HG03469 (cell line): ENCODE results near the gene MEX3B.

ENCODE experiments used
- ATAC-seq: cut with Tn5 transposase; IDR thresholded peaks from one replicate; pipeline ENCODE4 v1.9.1; 2021; ENCODE audit warnings: mild to moderate bottlenecking, moderate library complexity, moderate number of reproducible peaks; ENCODE audit not compliant: unreplicated experiment

The MEX3B gene

GRCh38 chr15:82045892-82046665 lies at the start of gene MEX3B:
MEX3B (minus strand) TSS chr15:82046018; CDS start chr15:82045705, 313 bp downstream.
- peak; percentile 61 for ATAC-seq

- no peak for ATAC-seq
Observed at GRCh38 chr15:82093774-82094211, 48.0 kb upstream of the MEX3B start.

GRCh38 chr15:82093325-82093724 lies 47.5 kb upstream of the MEX3B start:
- ATAC-seq, result no peak

- no peak for ATAC-seq
Observed at GRCh38 chr15:82091636-82092140, 45.9 kb upstream of the MEX3B start.

- ATAC-seq, result no peak
Observed at GRCh38 chr15:82086243-82086995, 40.6 kb upstream of the MEX3B start.

GRCh38 chr15:82081914-82082762 lies 36.3 kb upstream of the MEX3B start:
- no peak for ATAC-seq

- ATAC-seq, result no peak
Observed at GRCh38 chr15:82080774-82081173, 35.0 kb upstream of the MEX3B start.

GRCh38 chr15:82079736-82080135 lies 33.9 kb upstream of the MEX3B start:
- ATAC-seq, result no peak

- no peak for ATAC-seq
Observed at GRCh38 chr15:82074610-82075009, 28.8 kb upstream of the MEX3B start.

GRCh38 chr15:82072926-82073537 lies 27.2 kb upstream of the MEX3B start:
- ATAC-seq, result no peak

GRCh38 chr15:82066455-82066854 lies 20.6 kb upstream of the MEX3B start:
- no peak for ATAC-seq

GRCh38 chr15:82064824-82065223 lies 19.0 kb upstream of the MEX3B start:
- no peak for ATAC-seq

GRCh38 chr15:82062479-82063454 lies 16.9 kb upstream of the MEX3B start:
- ATAC-seq, result no peak

GRCh38 chr15:82060817-82061216 lies 15.0 kb upstream of the MEX3B start:
- no peak for ATAC-seq

- no peak for ATAC-seq
Observed at GRCh38 chr15:82058517-82059204, 12.8 kb upstream of the MEX3B start.

- no peak for ATAC-seq
Observed at GRCh38 chr15:82058026-82058425, 12.2 kb upstream of the MEX3B start.

- no peak for ATAC-seq
Observed at GRCh38 chr15:82056958-82057823, 11.4 kb upstream of the MEX3B start.

GRCh38 chr15:82052751-82053150 lies 6.9 kb upstream of the MEX3B start:
- ATAC-seq, result no peak
